Activated effector memory CD4-positive, alpha-beta T cell treated with anti-CD3 and anti-CD28 coated beads, Interleukin-2, amount 50 U/mL, for 16 hours (primary cell): ENCODE results near the gene NAA10.

ENCODE experiments used
- DNase-seq: peaks from one replicate; pipeline ENCODE4 v3.0.0-alpha.2; 2020

Gene NAA10

GRCh38 chrX:153966841-153967535, 32.2 kb upstream of the NAA10 start:
- DNase-seq: peak; percentile 80

DNA sequence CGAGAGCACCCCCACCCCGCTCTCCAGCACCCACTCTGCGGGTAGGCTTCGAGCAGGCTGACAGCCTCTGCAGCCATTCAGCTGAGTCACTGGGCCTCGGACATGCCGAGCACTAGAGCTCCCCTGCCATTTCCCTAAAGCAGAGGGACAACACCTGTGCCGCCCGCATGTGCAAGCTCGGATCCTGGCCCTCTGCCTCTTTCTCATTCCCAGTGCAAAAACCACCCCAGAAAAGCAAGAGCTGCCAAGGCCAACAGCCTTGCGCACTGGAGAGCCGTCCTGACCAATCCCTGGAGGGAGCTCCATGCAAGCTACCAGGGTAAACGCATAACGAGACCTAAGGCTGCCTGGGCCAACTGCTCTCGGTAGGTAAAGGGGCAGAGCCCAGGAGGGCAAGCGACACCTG, 31.4 kb upstream of the NAA10 start:
- no peak for DNase-seq

DNA sequence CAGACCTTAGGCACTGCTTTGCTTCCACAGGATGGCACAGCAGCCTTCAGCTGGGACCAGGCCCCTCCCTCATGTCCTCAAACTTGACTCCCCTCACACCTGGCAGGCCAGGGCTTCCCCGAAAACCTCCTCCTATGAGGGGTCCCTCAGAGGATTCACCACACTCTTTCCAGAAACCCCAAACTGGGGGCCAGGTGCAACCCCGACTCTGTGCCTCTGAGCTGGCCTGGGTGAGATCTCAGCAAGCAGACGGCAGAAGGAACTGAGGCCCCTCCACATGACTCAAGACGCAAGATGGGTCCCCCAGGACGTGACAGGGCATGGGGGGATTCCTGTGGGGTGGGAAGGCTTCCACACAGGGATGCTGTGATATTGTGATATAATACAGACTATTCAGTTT, 30.6 kb upstream of the NAA10 start:
- no peak for DNase-seq

DNA sequence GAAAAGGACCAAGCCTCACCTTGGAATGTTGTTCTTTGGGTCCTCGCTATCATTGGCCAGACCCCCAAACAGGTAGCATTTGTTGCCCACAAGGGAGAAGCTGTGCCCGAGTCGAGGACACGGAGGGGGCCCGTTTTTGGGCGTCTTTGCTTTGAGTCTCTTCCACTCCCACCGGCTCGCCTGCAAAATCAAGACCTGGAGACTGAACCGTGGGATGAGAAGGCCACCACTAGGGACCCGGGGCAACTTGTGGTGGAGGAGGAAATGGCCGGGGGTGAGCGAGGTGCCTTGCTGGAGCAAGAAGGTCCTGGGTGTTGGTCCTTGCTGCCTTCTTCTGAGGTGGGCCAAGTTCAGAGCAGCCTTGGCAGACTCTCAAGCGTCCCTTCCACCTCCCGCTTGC, 29.3 kb upstream of the NAA10 start:
- no peak for DNase-seq

- no peak for DNase-seq
Observed at GRCh38 chrX:153963546-153963945, 28.7 kb upstream of the NAA10 start.

DNA sequence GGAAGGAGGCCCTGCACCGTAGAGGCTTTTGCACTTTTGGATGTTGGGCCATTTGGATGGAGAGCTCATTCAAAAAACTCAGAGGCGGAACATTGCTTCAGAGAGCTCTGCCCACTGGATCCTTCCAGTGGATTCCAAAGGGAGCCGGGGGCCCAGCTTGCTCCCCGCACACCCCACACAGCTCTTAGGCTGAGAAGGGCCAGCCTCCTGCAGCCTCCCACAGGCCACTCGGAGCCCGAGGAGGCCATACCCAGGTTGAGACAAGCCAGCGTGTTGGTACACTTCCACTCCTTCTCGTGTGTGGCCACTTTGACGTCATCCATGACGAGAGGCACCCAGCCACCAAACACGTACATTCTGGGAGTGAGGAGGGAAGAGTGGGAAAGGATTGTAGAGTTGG, 26.5 kb upstream of the NAA10 start:
- no peak for DNase-seq

GRCh38 chrX:153960786-153961185, 25.9 kb upstream of the NAA10 start:
- DNase-seq: no peak

- DNase-seq: no peak
Observed at GRCh38 chrX:153960077-153960476, 25.2 kb upstream of the NAA10 start.

DNA sequence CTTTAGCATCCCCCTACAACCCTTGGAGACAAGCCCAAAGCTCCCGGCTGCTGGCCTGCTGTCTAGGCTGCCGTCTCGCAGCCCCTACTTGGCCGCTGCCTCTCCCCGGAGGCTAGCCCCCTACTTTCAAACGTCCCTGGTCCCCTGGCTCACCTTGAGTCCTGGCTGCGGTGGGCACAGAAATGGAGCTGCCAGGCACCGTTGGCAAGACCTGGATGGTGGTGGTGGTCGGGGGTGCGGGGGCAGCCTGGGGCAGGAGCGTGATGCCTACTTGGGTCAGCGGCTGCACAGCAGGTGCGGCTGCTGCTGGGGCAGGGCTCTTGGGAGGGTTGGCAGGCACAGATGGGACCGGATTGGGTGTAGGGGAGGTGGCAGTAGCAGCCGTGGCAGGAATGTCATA, 24.8 kb upstream of the NAA10 start:
- no peak for DNase-seq

DNA sequence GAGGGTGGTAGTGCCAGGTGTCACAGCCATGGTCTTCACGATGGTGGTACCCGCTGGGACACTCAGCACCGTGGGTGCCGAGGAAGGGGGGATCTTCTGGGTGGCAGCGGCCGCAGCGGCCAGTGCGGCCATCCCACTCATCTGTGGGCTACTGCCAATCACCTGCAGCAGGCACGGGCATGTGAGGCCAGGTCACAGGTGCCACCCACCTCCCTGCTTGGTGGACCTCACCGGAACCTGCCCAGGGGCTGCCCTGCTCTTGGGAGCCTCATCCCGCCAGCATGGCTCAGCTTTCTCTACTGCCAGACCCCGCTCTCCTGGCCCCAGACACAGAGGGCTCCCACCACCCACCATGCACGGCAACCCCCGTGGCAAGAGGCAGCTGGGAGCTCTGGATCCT, 23.8 kb upstream of the NAA10 start:
- DNase-seq: no peak

- no peak for DNase-seq
Observed at GRCh38 chrX:153957224-153957623, 22.4 kb upstream of the NAA10 start.

- DNase-seq: no peak
Observed at GRCh38 chrX:153956044-153956907, 21.4 kb upstream of the NAA10 start.

DNA sequence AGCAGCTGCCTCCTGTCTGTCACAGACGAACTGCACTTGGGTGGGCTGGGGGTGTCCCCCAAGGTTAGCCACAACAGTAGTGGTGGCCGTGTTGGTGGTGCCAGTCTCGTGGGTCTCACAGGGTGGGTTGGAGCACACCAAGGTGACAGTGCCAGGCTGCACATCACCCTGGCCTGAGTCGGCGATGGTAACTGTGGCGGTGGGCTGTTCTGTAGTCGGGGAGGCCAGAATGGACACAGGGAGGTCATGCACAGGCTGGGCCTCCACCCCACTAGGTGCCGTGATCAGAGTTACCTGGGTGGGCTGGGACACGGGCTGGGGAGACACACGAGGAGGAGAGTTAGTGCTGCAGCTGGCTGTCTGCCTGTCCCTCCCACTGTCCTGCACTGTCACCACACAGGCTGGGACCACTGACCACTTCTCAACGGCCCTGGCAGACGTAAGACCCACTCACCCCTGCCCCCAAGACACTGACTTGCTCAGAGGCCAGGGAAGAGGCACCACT, 20.4 kb upstream of the NAA10 start:
- DNase-seq: no peak

DNA sequence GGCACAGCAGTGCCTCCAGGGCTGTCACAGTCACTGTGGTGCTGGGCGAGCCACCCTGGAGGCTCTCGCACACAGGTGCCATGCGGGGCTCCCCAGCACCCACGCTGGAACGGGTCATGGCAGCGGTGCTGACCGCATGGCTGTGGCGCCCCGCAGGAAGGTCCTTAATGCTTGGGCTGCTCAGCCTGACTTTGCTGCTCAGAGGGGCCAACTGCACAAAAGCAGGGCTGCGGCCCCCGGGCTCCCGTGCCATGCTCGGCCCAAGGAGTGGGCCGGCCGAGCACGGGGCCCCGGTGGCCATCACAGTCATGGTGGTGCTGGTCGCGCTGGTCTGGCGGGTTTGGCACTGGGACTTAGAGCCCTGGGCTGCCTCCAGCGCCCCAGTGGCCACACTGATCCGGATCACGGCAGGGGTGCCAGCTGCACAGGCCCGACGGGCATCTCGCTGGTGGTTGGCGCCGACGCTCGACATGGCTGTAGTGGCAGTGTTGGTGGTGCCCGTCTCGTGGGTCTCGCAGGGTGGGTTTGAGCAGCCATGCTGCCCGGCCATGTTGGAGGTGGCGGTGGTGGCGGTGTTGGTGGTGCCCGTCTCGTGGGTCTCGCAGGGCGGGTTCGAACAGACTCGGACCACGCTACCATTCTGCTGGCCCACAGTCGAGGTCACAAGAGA, 19.9 kb upstream of the NAA10 start:
- no peak for DNase-seq

- DNase-seq: no peak
Observed at GRCh38 chrX:153953892-153954557, 19.2 kb upstream of the NAA10 start.

DNA sequence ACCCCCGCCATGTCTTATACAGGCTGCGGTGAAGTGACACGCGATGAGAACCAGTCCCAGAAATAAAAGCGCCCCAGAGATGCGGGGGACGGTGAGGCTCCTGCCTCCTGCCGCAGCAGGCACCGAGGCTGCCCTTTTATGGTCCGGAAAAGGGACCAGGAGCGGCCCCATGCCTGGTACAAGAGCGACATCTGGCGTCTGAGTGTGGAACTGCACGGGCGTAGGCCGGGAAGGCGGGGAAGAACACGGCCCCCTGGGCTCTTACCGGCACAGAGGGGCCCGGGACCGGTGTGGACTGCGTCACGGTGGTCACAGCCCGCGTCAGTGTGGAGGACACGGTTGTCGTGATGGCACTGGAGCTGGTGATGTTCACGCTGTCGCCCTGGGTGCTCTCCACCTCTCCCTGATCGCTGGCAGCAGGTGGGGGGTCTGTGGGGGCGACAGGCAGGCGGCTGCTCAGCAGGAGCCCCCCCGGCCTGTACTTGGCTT, 18.5 kb upstream of the NAA10 start:
- DNase-seq: peak; percentile 91

- DNase-seq: no peak
Observed at GRCh38 chrX:153952373-153953026, 17.7 kb upstream of the NAA10 start.

DNA sequence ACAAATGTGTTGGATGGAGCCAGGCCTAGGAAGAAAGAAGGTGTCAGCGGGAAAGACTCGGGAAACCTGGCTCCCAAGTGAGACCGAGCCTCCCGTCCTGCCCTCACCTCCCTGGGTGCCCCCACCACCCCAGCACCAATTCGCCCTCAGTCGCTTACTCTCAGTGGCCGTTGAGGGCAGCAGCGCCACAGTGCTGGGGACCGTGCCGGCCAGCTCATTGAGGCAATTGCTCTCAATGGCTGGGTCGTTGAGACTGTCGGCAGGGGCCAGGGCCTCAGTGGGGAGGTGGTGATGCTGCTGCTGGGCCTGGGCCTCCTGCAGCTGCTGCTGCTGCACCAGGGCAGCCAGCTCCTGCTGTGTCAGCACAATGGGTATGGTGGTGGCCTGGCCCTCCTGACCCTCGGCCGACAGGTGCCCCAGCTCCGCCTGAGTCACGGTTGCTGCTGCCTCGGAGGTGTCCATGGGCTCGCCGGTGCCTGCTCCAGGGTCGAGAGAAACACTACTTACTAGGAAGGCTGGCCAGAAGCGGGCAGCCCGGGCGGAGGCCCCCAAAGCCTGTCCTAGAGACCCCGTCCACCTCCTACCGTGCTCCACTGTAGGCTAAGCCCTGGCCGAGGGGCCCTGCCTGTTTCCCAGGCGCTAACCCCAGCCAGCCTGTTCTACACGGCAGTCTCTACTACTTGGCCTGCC, 17.0 kb upstream of the NAA10 start:
- no peak for DNase-seq

GRCh38 chrX:153950127-153950526, 15.3 kb upstream of the NAA10 start:
- no peak for DNase-seq

- no peak for DNase-seq
Observed at GRCh38 chrX:153948847-153949805, 14.3 kb upstream of the NAA10 start.
